Midbrain (tissue), 1 donor: ENCODE measurements around the gene FN3KRP.

ENCODE experiments used
- DNase-seq: peaks from one replicate; lab custom pipeline; 2025; lab: John Stamatoyannopoulos, UW

Gene FN3KRP

GRCh38 chr17:82709676-82710498 is 6.6 kb upstream of the FN3KRP start:
- no peak for DNase-seq

DNA sequence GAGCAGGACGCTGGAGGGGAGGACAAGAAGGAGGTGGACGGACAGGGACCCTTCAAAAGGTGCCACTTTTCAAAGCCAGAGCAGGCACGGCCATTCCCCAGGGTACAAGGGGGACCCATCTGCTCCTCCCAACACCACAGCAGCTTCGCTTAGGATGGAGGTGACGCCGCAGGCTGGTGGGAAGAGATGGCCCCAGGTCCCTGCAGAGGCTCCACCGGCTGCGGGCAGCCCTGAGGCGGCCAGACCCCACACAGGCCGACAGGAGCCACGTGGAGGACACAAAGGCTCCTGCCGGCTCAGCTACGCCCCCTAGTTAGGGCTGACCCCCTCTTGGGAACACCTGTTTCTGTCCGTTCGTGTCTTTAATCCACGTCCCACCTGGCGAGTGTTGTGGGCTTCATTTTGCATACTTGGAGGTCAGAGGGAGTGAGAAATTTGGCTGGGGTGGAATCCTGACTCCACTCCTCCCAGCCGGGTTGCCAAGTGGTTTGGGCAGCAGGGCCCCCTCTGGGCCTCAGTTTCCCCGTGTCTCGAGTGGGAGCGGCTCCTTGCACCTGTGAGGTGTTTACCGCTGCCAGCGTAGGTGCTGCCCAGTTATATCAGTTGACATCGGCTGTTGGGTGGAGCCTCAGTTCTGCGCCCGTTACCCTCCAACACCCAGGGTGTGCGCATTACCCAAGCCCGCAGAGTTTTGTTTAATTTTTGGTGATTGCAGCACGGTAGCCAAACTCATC is 5.8 kb upstream of the FN3KRP start:
- DNase-seq: no peak

GRCh38 chr17:82713071-82713723 is 3.3 kb upstream of the FN3KRP start:
- DNase-seq: no peak

GRCh38 chr17:82718986-82719685 is 2.6 kb downstream of the FN3KRP start:
- no peak for DNase-seq

GRCh38 chr17:82720204-82720603 is 3.7 kb downstream of the FN3KRP start:
- no peak for DNase-seq

DNA sequence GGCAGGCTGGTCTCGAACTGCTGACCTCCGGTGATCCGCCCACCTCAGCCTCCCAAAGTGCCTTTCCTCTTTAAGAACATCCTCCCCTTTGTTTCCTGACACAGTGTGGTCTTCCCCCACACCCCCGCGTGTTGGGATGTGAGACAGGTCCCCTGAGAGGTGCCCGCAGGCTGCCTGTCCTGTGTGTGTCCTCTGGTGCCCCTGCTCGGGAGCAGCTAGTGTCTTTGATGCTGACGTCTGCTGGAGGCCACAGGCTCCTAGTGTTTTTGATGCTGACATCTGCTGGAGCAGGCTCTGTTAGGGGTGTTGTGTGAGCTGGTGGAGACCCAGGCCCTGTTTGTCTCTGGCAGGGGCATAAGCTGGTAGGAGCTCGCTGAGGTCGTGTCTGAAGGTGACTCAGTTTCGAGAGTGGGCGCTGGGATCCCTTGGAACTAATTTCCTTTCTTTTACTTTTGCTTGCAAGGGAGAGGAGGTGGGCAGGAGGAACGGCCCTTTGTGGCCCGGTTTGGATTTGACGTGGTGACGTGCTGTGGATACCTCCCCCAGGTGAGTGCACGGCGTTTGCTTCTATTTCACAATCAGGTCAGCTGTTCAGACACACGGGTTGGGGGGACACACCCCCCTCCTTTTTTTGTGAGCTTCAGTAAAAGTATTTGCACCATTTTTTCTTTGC is 6.0 kb downstream of the FN3KRP start:
- DNase-seq: no peak

DNA sequence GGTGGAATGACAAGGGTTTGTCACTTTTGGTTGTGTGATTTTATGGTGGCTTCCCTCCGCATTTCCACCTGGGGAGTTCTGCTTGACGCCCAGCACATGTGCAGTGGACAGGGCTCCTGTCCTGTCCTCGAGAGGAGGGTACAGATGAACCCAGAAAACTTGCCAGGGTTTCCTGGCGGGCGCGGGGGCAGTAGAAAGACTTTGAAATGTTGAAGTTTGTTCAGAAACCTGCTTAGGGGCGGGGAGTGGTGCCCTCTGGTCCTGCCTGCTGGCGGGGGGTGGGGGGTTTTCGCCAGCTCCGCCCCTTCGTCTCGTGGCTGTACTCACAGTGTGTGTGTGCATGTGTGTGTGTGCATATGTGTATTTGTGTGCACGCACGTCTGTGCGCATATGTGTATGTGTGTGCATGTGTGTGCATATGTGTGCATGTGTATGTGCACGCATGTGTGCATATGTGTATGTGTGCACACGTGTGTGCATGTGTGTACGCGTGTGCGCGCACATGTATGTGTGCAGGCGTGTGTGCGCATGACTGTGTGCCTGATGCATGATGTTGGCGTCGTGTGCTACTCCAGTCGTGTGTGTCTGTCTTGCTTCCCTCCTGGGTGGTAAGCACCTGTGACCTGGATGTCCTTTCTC is 6.8 kb downstream of the FN3KRP start:
- DNase-seq: no peak

GRCh38 chr17:82726427-82726826 is 9.9 kb downstream of the FN3KRP start:
- DNase-seq: no peak

- DNase-seq: no peak
Measured at GRCh38 chr17:82729479-82730260, 13.2 kb downstream of the FN3KRP start.

DNA sequence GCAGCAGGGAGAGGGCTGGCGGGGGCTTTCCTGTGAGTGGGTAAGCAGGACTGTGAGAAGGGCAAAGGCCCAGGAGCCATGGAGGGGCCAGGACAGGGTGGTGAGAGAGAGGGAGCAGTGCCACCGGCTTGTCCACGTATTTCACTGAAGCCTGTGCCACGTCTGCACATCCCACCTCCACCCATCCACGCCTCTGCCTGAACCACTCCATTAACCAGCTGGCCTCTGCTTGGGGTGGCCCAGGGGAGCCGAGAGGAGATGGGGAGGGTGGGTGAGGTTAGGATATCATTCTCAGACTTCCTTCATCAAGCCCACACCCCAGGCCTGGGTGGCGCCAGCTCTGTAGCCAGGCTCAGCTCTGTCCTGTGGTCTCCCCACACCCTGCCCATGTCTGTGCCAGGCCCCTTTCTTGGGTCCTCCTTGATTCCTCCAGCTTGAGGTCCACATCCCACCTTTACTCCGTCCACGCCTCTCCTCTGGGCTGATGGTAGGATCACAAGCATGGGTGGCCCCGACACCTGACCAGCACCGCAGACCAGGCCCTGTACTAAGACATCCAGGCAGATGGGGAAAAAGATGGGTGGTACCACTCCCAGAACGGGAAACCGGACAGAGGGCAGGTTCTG is 15.7 kb downstream of the FN3KRP start:
- no peak for DNase-seq

DNA sequence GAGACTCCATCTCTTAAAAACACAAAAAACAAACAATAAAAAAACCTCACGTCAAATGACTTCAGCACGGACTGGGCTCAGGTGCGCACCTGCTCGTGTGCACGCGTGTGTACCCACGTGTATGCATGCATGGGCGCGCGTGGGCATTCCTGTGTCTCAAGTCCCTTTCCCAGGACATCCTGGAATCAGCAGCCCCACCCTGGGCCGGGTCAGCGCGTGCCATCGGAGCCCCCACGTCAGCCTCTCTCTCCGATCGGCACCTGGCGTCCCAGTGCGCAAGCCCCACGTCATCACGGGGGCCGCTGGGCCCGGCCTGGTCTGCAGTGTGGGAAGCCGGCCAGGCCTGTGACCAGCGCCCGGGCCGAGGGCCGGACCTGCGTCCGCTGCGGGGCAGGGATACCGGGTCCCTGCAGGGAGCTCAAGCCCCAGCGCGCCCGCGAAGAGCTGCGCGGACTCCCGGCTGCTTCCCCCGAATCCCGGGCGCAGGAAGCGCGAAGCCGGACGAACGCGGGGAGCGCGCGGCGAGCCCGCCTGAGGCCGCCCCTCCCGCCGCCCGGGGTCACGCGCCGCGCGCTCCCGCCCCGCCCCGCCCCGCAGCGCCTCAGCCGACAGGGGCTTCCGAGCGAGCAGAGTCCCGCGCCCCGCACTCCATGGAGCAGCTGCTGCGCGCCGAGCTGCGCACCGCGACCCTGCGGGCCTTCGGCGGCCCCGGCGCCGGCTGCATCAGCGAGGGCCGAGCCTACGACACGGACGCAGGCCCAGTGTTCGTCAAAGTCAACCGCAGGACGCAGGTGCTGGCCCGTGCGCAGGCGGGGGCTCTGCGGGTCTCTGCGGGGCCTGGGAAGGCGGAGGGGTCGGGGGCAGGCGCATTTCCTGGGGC is 18.7 kb downstream of the FN3KRP start, which contains the start of gene FN3K:
TSS of gene FN3K (plus strand) at position 629 of the 880 bp plus-strand sequence. CDS start at position 651, 22 bp downstream.
- DNase-seq: peak; percentile 83

DNA sequence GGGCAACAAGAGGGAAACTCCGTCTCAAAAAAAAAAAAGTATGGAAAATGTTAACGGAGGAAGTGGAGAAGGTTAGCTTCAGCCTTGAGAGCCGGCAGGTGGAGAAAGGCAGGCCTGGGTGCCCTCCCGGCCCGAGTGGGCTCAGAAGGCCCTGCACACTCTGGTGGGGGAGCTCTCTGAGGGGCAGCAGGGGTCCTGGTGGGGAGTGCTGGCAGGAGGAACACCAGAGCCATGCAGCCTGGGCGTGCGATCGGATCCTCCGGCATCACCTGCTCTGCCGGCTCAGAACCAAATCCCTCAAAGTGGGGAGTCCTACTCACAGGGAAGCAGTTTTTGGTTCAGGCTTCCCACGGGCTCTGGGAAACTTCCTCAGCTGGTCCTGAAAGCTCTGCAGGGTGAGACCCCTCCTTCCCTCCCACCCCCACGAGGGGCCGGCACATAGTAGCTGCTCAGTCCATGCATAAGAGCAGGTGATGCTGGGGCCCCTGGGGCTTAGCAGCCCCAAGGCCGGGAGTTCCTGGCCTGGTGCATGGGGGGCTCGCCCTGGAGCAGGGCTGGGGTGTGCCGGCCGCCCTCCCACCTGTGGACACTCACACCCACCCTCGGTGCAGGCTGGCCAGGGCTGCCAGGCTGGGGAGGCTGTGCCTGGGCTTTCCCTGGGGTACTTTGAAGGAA is 20.1 kb downstream of the FN3KRP start:
- no peak for DNase-seq

GRCh38 chr17:82737967-82738877 is 21.7 kb downstream of the FN3KRP start:
- peak; percentile 96 for DNase-seq

- no peak for DNase-seq
Measured at GRCh38 chr17:82740906-82741759, 24.6 kb downstream of the FN3KRP start.

- no peak for DNase-seq
Measured at GRCh38 chr17:82743344-82744219, 27.1 kb downstream of the FN3KRP start.
